Activated CD4-positive, alpha-beta T cell treated with anti-CD3 and anti-CD28 coated beads, Interleukin-2, amount 10 ng/mL, durations not matched to agents 24 days and 14 days (primary cell): ENCODE measurements around the gene CD300LD. TPM values are rescaled to one million over a fixed set of nuclear protein-coding genes. Genes with fewer than 3 reads are reported as not detected.
"Not testable (repeated sequence)": the region's sequence is repeated elsewhere in the genome, so short reads cannot be mapped to it uniquely, and the experiment has no call there.

ENCODE experiments used
- DNase-seq: peaks from one replicate; pipeline ENCODE4 v3.0.0; 2022
- H3K27ac Mint-ChIP-seq: one replicate; pipeline ENCODE4 v1.8.0; 2022; ENCODE audit warnings: mild to moderate bottlenecking, mixed read lengths
- H3K27me3 Mint-ChIP-seq: one replicate; pipeline ENCODE4 v1.8.0; 2022; ENCODE audit warnings: mixed read lengths
- H3K36me3 Mint-ChIP-seq: one replicate; pipeline ENCODE4 v1.8.0; 2022; ENCODE audit warnings: low read depth, mild to moderate bottlenecking, mixed read lengths
- H3K4me1 Mint-ChIP-seq: one replicate; pipeline ENCODE4 v1.8.0; 2021; ENCODE audit warnings: mixed read lengths
- H3K4me3 Mint-ChIP-seq: one replicate; pipeline ENCODE4 v1.8.0; 2022; ENCODE audit warnings: mild to moderate bottlenecking, moderate library complexity, mixed read lengths
- H3K9me3 Mint-ChIP-seq: one replicate; pipeline ENCODE4 v1.8.0; 2021; ENCODE audit warnings: mixed read lengths
- intact Hi-C: fragments of 100-400 bp; cut with micrococcal nuclease; formaldehyde crosslinking; loops from one replicate; pipeline ENCODE4 v1.15.1; 2023
- total RNA-seq: library from RNA; stranded (reverse); gene quantifications from 2 replicates; pipeline ENCODE4 v1.2.3, GENCODE V29; 2022

The CD300LD gene
- total RNA-seq, 1 donor from 2014 or later, result not detected

DNA sequence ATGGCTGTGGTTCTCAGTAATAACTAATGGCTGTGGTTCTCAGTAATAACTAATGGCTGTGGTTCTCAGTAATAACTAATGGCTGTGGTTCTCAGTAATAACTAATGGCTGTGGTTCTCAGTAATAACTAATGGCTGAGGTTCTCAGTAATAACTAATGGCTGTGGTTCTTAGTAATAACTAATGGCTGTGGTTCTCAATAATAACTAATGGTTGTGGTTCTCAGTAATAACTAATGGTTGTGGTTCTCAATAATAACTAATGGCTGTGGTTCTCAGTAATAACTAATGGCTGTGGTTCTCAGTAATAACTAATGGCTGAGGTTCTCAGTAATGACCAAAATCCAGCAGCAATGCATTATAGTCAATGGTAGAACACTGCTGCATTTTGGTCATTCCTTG is 18.4 kb downstream of the CD300LD start:
- H3K27ac Mint-ChIP-seq, H3K9me3 Mint-ChIP-seq, H3K4me3 Mint-ChIP-seq, intact Hi-C loops, DNase-seq, H3K36me3 Mint-ChIP-seq, H3K4me1 Mint-ChIP-seq: not testable (repeated sequence)
- H3K27me3 Mint-ChIP-seq, result peaks cover 25% of the 10 kb centered on the region

DNA sequence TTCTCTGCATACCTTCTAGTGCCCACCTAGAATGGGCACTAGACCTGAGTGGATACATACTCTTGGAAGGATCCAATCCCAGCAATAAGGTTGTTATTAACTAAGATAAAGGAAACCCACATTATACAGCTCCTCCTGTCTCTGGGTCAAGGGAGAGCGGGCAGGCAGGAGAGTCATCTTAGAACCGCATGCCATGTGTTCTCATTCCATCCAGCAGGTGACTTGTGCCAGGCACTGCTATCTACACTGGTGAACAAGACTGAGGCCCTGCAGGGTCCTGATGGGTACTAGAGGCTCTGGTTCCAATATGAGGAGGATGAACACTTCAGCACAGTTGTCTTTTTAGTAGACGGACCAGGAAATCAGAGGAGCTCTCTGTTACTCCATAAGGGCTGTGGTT is 18.9 kb downstream of the CD300LD start:
- Mint-ChIP-seq H3K27ac (no peak overlapping the region), H3K9me3 (peaks cover 4% of the 10 kb centered on the region), H3K4me3 (no peak overlapping the region)

DNA sequence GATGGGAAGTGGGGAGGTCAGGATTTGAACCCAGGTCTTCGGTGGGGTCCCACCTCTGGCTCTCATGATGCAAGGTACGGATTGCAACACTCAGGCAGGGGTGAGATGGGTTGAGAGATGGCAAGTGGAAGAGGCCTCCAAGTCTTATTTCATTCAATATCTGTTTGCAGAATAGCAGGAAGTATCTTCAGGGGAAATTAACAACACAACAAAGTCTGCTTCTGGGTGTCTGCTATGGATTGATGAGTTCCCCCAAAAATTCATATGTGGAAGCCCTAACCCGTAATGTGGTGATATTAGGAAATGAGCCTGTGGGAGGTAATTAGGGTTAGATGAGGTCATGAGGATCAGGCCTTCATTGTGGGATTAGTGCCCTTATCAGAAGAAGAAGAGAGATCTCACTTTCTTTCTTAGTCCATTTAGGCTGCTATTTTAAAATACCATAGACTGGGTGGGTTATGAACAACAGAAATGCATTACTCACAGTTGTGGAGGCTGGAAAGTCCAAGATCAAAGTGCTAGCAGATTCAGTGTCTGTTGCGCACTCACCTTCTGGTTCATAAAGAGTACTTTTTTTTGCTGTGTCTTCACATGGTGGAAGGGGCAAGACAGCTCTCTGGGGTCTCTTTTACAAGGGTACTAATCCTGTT is 20.3 kb downstream of the CD300LD start:
- Mint-ChIP-seq H3K9me3 (no peaks in the 10 kb centered on the region), H3K27ac (no peak overlapping the region), H3K36me3 (no peaks in the 10 kb centered on the region), H3K4me3 (no peak overlapping the region), H3K27me3 (peaks cover 30% of the 10 kb centered on the region), H3K4me1 (peaks cover 10% of the 10 kb centered on the region)
- DNase-seq, result no peak
- intact Hi-C loops, result no loop called here

More for the DNA sequence above, 18.9 kb downstream of the CD300LD start:
- H3K27me3 Mint-ChIP-seq, result peaks cover 28% of the 10 kb centered on the region
- H3K36me3 Mint-ChIP-seq, result no peaks in the 10 kb centered on the region
- intact Hi-C loops, result no loop called here
- H3K4me1 Mint-ChIP-seq, result peaks cover 10% of the 10 kb centered on the region
- DNase-seq, result no peak

DNA sequence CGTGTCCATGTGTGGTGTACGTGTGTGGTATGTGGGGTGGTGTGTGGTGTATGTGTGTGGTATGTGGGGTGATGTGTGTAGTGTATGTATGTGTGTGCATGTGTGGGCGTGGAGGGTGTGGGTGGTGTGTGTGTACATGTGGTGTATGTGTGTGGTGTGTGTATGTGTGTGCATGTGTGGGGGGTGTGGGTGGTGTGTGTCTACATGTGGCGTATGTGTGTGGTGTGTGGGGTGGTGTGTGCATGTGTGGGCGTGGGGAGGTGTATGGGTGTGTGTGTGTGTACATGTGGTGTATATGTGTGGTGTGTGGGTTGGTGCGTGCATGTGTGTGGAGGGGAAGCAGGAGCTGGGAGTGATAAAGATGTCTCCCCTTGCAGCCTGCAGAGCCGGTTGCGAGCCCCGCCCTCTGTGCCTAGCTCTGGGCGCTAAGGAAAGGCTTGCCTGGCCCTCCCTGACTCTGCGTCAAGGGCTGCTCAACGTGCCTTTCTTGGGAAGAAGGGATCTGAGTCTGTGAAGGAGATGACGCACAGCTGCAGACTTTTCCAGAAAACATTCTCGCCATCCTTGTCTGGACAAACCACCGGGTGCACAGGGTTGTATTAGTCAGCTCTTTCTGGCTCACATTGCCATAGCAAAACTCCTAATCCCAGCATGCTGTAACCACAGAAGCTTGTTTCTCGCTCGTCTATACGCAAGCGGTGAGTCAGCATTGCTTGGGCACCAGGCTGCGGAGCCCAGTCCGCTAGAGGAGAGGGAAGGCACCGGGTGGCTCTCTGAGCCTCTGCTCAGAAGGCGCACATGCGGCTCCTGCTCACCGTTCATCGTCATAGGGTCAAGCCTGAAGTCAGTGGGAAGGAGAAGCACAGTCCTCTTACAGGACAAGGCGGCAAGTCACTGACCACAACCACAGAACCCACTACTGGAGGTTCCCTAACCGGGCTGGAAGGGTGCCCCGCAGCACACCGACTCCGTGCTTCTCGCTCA is 22.8 kb downstream of the CD300LD start:
- Mint-ChIP-seq H3K4me3 (no peak overlapping the region), H3K27me3 (peaks cover 25% of the 10 kb centered on the region), H3K36me3 (no peaks in the 10 kb centered on the region), H3K27ac (no peak overlapping the region), H3K4me1 (peaks cover 13% of the 10 kb centered on the region), H3K9me3 (no peaks in the 10 kb centered on the region)
- intact Hi-C loops, result loop anchor here (5.0 kb wide), 1 partner anchor 78 kb away; no protein-coding TSS in a partner anchor
- DNase-seq, result no peak

DNA sequence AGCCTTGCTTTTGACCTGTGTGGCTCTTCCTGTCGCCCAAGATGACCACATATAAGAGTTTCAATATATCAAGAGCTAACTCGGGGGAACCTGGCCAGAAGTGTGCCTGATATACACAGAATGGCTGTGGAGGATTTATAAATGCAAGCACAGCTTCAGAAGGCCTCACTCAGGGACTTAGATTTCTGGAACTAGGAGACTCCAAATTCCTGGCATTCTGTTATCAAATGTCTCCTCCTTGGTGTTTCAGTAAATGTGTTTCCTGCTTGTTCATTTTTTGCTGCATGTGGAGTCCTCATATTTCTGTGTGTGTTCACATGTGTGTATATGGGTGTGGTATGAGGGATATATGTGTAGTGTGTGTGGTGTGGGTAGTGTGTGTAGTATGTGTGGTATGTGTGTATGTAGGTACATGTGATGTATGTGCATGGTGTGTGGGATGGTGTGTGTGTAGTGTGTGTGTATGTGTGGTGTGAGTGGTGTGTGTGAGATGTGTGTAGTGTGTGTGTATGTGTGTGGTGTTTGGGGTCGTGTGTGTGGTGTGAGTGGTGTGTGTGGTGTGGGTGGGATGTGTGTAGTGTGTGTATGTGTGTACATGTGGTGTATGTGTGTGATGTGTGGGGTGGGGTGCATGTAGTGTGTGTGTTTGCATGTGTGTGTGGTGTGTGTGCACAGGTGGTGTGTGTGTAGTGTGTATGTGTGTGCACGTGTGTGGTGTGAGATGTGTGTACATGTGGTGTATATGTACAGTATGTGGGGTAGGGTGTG is 23.8 kb downstream of the CD300LD start:
- intact Hi-C loops, result loop anchor here (5.0 kb wide), 1 partner anchor 79 kb away; no protein-coding TSS in a partner anchor
- DNase-seq, result no peak
- no peak overlapping the region for H3K4me3 Mint-ChIP-seq
- no peaks in the 10 kb centered on the region for H3K36me3 Mint-ChIP-seq
- no peak overlapping the region for H3K27ac Mint-ChIP-seq
- peaks cover 22% of the 10 kb centered on the region for H3K27me3 Mint-ChIP-seq
- peaks cover 13% of the 10 kb centered on the region for H3K4me1 Mint-ChIP-seq
- H3K9me3 Mint-ChIP-seq, result no peaks in the 10 kb centered on the region

DNA sequence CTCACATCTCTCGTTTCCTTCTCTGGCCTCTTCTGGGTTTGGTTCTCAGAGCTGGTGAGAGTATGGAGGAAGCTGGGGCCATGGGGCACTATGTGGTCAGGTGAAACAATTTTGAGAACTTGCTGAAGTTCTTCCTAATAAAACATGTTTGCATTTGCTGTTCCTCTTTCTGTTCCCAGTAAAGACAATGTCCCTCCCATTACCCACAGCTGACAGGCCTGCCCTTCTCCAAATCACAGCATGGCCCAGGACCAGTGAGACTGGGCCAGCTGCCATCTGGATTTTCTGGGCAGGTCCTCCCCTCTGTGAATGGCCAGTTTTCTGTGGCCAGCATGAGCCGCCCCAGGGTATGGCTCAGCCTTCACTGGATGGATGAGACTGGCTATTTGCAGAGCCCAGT is 24.7 kb downstream of the CD300LD start, which contains the start of gene CD300H:
Gene CD300H (minus strand): TSS at position 113 of the 400 bp plus-strand sequence.
- H3K9me3 Mint-ChIP-seq, result no peaks in the 10 kb centered on the region
- intact Hi-C loops, result loop anchor here (5.0 kb wide), 1 partner anchor 80 kb away; no protein-coding TSS in a partner anchor
- peaks cover 20% of the 10 kb centered on the region for H3K27me3 Mint-ChIP-seq
- no peak within 1 kb of the TSS for H3K4me3 Mint-ChIP-seq
- DNase-seq, result no peak
- H3K4me1 Mint-ChIP-seq, result peaks cover 13% of the 10 kb centered on the region
- H3K36me3 Mint-ChIP-seq, result no peaks in the 10 kb centered on the region
- H3K27ac Mint-ChIP-seq, result no peak within 1 kb of the TSS

DNA sequence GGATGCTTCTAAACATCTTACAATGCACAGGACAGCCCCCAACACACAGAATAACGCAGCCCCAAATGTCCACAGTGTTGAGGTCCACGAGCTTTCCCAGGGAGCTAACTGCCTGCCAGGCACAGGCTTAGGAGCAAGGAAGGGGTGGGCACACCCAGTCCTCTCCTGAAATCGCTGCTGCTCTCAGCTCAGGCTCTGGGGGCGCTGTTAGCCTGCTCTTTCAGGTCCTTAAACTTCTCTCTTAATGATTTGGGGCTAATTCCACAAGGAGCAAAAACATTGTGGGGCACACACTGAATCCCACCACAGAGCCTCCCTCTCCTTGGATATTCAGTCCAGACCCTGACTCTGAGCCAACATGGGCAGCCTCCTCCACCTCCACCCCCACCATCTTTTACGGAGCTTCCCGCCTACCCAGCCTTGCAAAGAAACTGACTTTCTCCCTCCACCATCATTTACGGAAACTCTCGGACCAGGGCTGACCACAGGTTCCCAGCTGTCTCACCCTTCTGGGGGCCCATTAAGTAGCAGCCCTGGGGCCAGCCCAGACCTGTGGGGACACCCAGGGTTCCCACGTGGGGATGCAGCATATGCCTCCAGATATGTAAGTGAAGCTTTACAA is 25.8 kb downstream of the CD300LD start:
- Mint-ChIP-seq H3K36me3 (no peaks in the 10 kb centered on the region), H3K4me1 (peaks cover 15% of the 10 kb centered on the region), H3K4me3 (no peak overlapping the region), H3K9me3 (no peaks in the 10 kb centered on the region), H3K27me3 (peaks cover 20% of the 10 kb centered on the region), H3K27ac (no peak overlapping the region)
- peak; percentile 78 for DNase-seq
- intact Hi-C loops, result loop anchor here (5.0 kb wide), 1 partner anchor 81 kb away; no protein-coding TSS in a partner anchor

DNA sequence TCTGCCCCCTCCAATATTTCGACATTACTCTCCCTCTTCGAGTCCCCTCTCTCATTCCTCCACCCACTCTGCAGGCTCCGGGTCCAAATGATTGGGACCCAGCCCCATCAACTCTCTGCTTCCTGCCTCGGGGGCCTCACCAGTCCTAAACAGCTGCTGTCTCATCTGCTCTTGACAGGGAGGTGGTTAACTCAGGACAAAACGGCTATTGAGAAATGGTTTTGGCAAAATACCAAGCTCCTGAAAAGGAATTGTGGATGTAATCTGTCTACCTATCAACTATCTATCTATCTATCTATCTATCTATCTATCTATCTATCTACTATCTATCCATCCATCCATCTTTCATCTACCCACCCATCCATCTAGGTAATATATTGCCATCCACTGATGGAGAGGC is 27.0 kb downstream of the CD300LD start:
- H3K27ac Mint-ChIP-seq, result no peak overlapping the region
- no peak overlapping the region for H3K4me3 Mint-ChIP-seq
- DNase-seq, result no peak
- no peaks in the 10 kb centered on the region for H3K36me3 Mint-ChIP-seq
- intact Hi-C loops, result loop anchor here (5.0 kb wide), 1 partner anchor 82 kb away; no protein-coding TSS in a partner anchor
- peaks cover 15% of the 10 kb centered on the region for H3K4me1 Mint-ChIP-seq
- H3K9me3 Mint-ChIP-seq, result no peaks in the 10 kb centered on the region
- peaks cover 13% of the 10 kb centered on the region for H3K27me3 Mint-ChIP-seq

DNA sequence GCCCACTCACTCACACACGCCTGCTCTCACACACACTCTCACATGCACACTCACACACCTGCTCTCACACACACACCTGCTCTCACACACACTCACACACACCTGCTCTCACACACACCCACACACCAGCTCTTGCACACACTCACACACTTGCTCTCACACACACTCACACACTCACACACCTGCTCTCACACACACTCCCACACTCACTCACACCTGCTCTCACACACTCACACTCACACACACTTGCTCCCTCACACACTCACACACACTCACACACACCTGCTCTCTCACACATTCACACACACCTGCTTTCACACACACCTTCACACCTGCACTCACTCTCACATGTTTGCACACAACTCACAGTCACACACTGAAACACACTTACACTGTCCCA is 28.7 kb downstream of the CD300LD start:
- H3K4me1 Mint-ChIP-seq, result peaks cover 14% of the 10 kb centered on the region
- H3K27me3 Mint-ChIP-seq, result peaks cover 12% of the 10 kb centered on the region
- H3K4me3 Mint-ChIP-seq, result no peak overlapping the region
- no peak overlapping the region for H3K27ac Mint-ChIP-seq
- H3K9me3 Mint-ChIP-seq, result no peaks in the 10 kb centered on the region
- no peak for DNase-seq
- no peaks in the 10 kb centered on the region for H3K36me3 Mint-ChIP-seq
- intact Hi-C loops, result no loop called here

DNA sequence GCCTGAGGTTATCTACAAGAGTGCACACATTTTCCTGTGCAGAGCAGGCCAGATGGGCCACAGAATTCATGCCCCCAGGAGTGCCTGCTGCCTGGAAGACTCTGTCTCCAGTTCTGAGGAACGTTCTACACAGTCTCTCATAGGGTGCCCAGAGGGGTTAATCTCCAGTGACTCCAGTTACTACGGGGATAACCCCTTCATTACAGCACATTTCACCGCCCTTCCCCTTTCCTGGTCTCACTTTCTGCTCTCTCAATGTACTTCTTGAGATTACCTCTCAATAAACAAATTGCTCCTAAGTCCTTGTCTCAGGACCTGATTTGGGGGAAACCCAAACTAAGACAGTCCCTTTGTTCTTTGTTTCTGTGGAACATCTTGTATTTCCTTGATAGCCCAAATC is 30.5 kb downstream of the CD300LD start:
- Mint-ChIP-seq H3K27me3 (peaks cover 8% of the 10 kb centered on the region), H3K4me3 (no peak overlapping the region), H3K36me3 (no peaks in the 10 kb centered on the region), H3K27ac (no peak overlapping the region), H3K9me3 (no peaks in the 10 kb centered on the region), H3K4me1 (peaks cover 14% of the 10 kb centered on the region)
- intact Hi-C loops, result no loop called here
- DNase-seq, result peak; percentile 50

DNA sequence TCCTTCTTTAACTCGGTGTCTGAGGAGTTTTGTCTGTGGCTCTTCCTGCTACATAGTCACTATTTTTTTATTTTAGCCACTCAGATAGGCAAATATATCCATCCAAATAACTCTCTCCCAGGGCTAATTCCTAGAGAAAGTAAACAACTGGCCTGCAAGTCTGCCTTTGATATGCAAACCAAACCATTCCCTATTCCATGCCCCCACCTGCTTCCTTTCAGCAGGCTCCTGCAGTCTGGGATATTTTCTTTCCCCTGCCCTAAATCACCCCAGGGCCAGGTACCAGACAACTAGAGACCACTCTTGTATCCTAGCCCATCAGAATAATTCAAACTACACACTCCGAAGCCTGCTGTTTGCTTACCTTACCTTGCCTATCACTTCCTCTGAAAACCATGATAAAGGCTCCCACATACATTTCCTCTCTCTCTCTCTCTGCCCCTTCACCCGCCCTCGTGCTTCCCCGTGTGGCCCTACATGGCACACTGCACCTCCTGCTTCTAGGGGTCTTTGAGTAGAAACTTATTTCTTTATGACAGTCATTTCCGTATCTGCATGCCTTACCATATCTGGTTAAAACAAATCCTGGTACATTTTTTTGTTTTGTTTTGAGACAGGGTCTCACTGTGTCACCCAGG is 33.1 kb downstream of the CD300LD start:
- Mint-ChIP-seq H3K27ac (no peak overlapping the region), H3K36me3 (no peaks in the 10 kb centered on the region)

DNA sequence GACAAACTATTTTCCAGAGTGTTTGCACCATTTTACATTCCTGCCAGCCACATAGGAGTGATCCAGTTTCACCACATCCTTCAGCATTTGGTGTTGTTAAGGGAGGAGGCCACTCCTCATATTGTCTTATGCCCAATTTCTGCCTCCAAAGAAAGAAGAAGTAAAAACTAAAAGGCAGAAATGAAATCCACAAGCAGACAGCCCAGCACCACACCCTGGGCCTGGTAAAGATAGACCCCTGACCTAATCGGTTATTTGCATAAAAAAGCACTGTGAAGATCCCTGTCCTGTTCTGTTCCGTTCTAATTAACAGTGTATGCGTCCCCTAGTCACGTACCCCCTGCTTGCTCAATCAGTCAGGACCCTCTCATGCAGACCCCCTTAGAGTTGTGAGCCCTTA is 33.7 kb downstream of the CD300LD start:
- Mint-ChIP-seq H3K27me3 (peaks cover 12% of the 10 kb centered on the region), H3K4me1 (peaks cover 10% of the 10 kb centered on the region)
- H3K9me3 Mint-ChIP-seq, DNase-seq, intact Hi-C loops, H3K36me3 Mint-ChIP-seq, H3K27ac Mint-ChIP-seq, H3K4me3 Mint-ChIP-seq: not testable (repeated sequence)

More for the DNA sequence above, 33.1 kb downstream of the CD300LD start:
- intact Hi-C loops, result no loop called here
- H3K9me3 Mint-ChIP-seq, result no peaks in the 10 kb centered on the region
- DNase-seq, result no peak
- no peak overlapping the region for H3K4me3 Mint-ChIP-seq
- peaks cover 10% of the 10 kb centered on the region for H3K4me1 Mint-ChIP-seq
- H3K27me3 Mint-ChIP-seq, result peaks cover 8% of the 10 kb centered on the region
